Upper lobe of left lung (tissue), 4 donors: ENCODE measurements around the gene MICAL2.

Experiments used
- EP300 ChIP-seq, 4 donors: sonication (generic); formaldehyde crosslinking; IDR thresholded peaks; one replicate each; pipeline ENCODE4 v1.5.1; 2017; ENCODE audit warnings: antibody characterized with exemption in 4 of 4, control low read depth in 2 of 4
- POLR2A ChIP-seq, 4 donors: fragments of 450-650 bp; IDR thresholded peaks; one replicate each; pipeline ENCODE4 v1.5.1; 2016 to 2017; ENCODE audit warnings: antibody characterized with exemption in 4 of 4, mild to moderate bottlenecking in 2 of 4
- POLR2AphosphoS5 ChIP-seq, 2 donors: sonication (generic); formaldehyde crosslinking; IDR thresholded peaks; one replicate each; pipeline ENCODE4 v1.5.1; 2017; ENCODE audit warnings: antibody characterized with exemption in 2 of 2
- TF ChIP-seq, protein P1 (sequence below), 6 experiments: fragments of 450-650 bp in 4 of 6; fragments of 200-600 bp in 2 of 6; sonication (generic) in 2 of 6; IDR thresholded peaks; one replicate each; pipeline ENCODE4 v1.5.1; 2016 to 2019; ENCODE audit warnings: antibody characterized with exemption in 6 of 6

DNA sequence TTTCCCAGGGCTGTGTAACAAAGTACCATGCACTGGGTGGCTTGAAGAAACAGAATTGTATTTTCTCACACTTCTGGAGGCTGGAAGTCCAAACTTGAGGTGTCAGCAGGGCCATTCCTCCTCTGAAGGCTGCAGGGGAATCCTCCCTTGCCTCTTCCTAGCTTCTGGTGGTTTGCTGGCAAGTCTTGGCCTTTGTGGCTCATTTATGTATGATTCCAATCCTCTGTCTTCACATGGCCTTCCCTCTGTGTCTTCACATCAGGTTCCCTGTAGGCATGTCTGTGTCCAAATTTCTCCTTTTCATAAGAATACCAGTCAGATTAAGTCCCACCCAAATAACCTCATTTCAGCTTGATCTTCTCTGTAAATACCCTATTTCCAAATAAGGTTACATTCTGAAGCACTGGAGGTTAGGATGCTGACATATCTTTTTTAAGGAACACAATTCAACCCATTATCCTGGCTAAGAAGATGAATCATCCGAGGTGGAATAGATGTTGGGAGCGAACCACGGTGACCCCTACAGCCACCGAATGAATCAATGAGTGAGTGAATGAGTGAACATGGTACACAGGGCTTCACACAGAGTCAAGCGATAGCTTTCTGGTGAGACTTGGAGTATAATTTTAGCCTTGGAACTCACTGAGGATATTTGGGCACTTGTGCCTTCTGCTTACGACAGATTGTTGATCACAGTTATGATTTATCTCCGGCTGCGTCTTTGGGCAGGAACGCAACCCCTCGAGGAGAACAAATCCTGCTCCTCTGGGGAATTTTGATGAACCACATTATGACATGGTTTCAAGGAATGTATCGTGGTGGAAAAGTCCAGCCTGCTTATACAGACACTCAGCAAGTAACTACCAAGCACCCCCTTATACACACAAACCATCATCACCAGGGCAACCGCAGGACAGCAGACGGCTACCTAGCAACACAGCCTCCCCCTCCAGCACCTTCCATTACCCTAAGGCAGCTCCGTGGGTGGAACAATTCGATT is 34.3 kb upstream of the MICAL2 start:
- TF ChIP-seq, protein P1, sequence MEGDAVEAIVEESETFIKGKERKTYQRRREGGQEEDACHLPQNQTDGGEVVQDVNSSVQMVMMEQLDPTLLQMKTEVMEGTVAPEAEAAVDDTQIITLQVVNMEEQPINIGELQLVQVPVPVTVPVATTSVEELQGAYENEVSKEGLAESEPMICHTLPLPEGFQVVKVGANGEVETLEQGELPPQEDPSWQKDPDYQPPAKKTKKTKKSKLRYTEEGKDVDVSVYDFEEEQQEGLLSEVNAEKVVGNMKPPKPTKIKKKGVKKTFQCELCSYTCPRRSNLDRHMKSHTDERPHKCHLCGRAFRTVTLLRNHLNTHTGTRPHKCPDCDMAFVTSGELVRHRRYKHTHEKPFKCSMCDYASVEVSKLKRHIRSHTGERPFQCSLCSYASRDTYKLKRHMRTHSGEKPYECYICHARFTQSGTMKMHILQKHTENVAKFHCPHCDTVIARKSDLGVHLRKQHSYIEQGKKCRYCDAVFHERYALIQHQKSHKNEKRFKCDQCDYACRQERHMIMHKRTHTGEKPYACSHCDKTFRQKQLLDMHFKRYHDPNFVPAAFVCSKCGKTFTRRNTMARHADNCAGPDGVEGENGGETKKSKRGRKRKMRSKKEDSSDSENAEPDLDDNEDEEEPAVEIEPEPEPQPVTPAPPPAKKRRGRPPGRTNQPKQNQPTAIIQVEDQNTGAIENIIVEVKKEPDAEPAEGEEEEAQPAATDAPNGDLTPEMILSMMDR (IDR thresholded peaks at IDR 0.05): no peak
- TF ChIP-seq POLR2A (IDR thresholded peaks at IDR 0.05): no peak
- peak in 1 of 2 donors; percentile 52 for TF ChIP-seq POLR2AphosphoS5 (IDR thresholded peaks at IDR 0.05)
- peak in 3 of 4 donors; percentile 42 to 75 (median 61) for TF ChIP-seq EP300 (IDR thresholded peaks at IDR 0.05)
